CD4-positive, alpha-beta T cell treated with Interleukin-4 for 4 hours (primary cell): Measurements from ENCODE around the gene CCM2.

ENCODE experiments used
- DNase-seq: peaks from one replicate; pipeline ENCODE4 v3.0.0-alpha.2; 2020

Gene CCM2

GRCh38 chr7:45036796-45037195 is 36.8 kb downstream of the CCM2 start:
- peak; percentile 22 for DNase-seq

- DNase-seq = no peak
These were observed 37.9 kb downstream of the CCM2 start for GRCh38 chr7:45037876-45038275.

DNA sequence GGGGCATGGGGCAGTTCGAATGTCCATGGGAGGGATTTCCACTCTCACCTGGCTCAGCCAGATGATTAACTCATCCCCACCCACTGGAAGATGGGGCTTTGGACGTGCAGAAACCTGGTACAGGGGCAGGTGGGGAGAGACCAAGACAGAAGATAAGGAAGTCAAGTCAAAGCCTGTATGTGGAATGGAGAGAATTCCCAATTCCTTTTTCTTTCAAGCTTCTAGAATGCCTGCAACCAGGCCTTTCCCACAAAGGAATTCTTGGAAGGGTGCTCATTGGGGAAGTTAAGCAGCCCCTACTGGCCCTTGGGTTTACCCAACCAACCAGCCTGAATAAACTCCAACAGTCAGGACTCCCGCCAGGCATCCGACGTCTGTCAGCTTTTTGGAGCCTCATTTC is 39.1 kb downstream of the CCM2 start:
- no peak for DNase-seq

- no peak for DNase-seq
These were observed 44.3 kb downstream of the CCM2 start for GRCh38 chr7:45044338-45044737.

GRCh38 chr7:45048748-45049147 is 48.7 kb downstream of the CCM2 start:
- DNase-seq = peak; percentile 44

- no peak for DNase-seq
These were observed 50.2 kb downstream of the CCM2 start for GRCh38 chr7:45050198-45050597.

- no peak for DNase-seq
These were observed 52.0 kb downstream of the CCM2 start for GRCh38 chr7:45052011-45052410.

GRCh38 chr7:45053401-45053800 is 53.4 kb downstream of the CCM2 start:
- DNase-seq = no peak

DNA sequence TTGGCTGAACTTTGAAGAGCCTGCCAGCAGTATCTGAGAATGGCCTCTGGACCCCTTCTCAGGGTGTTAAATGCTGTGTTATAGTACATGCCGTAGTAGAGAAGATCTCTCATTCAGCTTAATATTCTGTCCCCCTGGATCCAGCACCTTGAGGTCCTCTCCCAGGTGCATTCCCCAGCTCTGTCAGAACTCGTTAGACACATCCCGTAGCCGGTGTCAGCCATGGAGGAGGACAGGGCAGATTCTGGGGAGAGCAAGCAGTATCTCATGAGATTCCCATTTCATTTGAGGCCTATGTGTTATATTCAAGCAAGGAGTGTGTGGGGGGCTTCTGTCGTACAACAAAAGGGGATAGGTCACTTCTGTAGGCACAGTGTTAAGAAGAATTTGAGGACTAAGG is 53.9 kb downstream of the CCM2 start:
- no peak for DNase-seq

DNA sequence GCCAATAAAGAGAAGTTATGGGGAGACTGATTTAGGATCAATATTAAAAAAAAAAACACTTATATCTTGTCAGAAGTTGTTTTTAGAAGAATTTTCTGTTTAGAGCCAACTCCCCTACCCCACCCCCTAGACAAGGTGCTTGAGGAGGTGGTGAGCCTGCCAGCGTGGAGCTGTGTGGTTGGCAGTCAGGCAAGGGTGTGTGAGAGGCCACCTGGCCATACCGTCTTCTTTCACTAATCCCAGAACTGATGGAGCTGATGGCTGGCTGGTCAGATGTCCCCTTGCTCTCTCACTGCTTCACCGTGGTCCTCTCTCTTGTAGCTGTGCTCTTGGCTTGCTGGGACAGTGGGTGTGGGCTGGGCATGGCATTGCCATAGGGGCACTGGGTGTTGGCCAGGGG is 54.4 kb downstream of the CCM2 start:
- no peak for DNase-seq

GRCh38 chr7:45055016-45055415 is 55.0 kb downstream of the CCM2 start:
- DNase-seq = no peak

- DNase-seq = no peak
These were observed 55.7 kb downstream of the CCM2 start for GRCh38 chr7:45055594-45056219.

- no peak for DNase-seq
These were observed 57.9 kb downstream of the CCM2 start for GRCh38 chr7:45057878-45058277.

DNA sequence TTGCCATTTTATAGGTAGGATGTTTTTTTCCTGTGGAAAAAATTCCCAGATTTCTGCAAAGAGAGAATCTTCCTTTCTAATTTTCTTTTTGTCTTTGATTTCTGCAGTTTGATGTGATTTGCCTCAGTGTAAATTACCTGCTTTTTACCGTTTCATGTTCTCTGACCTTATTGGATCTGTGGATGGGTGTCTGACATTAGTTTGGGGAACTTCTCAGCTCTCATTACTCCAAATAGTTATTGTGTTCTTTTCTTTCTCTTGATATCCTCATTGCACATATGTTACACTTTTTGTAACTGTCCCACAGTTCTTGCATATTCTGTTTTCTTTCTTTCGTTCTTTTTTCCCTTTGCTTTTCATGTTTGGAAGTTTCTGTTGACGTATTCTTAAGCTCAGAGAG is 60.3 kb downstream of the CCM2 start:
- DNase-seq = no peak

DNA sequence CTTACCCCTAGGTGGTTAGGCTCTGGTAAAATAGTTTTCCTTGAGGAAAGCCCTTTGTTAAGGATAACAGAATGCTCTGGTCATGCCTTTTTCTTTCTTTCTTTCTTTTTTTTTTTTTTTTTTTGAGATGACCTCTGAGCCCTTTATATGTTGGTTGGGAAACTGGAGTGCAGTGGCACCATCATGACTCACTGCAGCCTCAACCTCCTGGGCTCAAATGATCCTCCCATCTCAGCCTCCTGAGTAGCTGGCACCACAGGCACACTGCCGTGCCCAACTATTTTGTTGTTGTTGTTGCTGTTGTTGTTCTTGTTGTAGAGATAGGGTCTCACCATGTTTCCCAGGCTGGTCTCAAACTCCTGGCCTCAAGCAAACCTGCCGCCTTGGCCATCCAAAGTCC is 61.4 kb downstream of the CCM2 start:
- DNase-seq = no peak

- DNase-seq = no peak
These were observed 61.9 kb downstream of the CCM2 start for GRCh38 chr7:45061806-45062425.

DNA sequence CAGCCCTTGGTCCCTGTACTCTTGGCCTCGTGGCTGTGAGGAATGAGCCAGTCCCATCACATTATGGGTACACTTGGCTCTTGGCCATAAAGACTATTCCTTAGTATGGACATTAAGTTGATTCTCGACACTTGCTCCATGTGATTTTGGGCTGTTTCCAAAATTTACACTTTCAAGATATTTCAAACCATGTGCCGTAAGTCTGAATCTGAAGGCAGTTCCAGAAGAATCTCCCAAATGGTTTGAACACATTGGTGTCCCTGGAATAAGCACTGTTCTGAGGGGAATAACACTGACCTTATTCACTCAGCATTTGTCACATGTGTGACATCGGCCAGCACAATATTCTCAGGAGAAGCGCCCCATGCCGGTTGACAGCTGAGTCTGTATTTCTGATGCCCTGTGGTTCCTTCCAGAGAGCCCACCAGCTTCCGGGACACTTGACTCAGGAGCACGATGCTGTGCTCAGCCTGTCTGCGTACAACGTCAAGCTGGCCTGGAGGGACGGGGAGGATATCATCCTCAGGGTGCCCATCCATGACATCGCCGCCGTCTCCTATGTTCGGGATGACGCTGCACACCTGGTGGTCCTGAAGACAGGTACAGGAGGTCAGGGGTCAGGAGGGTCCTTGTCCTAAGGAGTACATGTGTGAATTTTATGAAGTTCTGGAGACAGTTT is 64.2 kb downstream of the CCM2 start:
- DNase-seq = no peak

DNA sequence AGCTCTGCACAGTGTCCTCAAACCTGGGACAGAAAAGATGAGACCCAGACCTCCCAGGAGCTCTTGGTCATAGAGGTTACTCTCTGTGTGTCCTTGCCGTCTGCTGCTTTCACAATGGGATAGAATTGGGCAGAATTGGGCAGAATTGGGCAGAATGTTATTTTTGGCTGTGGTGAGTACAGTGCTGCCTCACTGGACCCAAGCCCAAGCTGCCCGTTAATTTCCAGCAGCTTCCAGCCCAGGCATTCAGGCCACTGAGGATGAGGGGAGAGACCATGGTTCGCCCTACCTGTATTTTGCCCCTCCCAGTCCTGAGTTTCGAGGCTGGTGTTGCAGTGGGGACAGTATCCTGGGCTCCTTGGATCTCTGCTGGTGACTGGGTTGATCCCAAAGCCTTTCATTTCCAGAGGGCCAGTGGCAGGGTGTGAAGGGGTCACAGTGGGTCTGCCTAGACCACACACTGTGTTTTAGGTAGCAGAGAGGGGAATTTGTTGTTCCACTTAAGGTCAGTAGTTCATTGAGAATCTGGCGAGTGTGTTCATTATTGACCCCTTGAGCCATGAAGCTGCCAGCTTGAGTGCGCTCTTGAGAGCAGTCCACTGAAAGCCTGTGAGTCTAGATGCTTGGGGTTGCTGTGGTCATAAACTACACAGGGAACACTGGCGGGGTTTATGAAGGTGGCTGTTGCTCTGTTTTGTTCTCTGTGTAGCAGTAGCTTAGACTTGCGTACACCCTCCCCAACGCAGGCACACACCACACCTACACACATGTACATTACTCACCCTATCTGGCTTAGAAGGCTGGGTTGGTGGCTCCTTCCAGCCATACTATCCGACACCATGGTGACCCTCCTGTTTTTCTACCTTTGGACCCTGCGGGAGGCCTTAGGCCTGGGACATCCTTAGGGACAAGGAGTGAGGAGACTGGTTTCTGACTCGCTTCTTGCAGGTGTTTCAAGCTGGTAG is 65.3 kb downstream of the CCM2 start:
- DNase-seq = no peak

DNA sequence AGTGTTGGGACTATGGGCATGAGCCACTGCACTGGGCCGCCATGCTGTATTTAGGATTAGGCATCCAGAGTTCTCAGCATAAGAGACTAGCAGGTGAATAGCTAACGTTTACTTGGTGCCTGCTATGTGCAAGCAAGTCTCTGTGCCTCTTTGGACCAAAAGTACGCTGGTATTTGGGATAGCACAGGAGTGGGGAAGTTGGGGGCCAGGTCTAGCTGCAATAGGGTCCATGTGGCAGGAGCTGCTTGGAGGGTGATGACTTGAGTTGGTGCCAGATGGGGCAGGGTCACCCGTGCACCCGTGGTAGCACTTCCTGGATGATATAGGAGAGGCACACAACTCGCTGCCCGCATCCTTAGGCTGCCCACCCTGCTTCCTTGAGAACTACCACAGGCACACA is 66.4 kb downstream of the CCM2 start:
- DNase-seq = no peak

GRCh38 chr7:45067582-45067981 is 67.6 kb downstream of the CCM2 start:
- DNase-seq = no peak

- no peak for DNase-seq
These were observed 68.4 kb downstream of the CCM2 start for GRCh38 chr7:45068236-45069023.

- DNase-seq = no peak
These were observed 69.6 kb downstream of the CCM2 start for GRCh38 chr7:45069444-45070253.
